Tongue (tissue), 2 donors: ENCODE results near the gene CCL4L2. TPM values are rescaled to one million over a fixed set of nuclear protein-coding genes. Genes with fewer than 3 reads are reported as not detected.
"Not testable (repeated sequence)": the region's sequence is repeated elsewhere in the genome, so short reads cannot be mapped to it uniquely, and the experiment has no call there.

Experiments
- DNase-seq: peaks from one replicate; pipeline ENCODE4 v3.0.0-alpha.2; 2015
- total RNA-seq: library from RNA; depleted of rRNA; stranded (reverse); fragments of >200 nt; gene quantifications from one replicate; pipeline ENCODE4 v1.2.3, GENCODE V29; 2014

CCL4L2 gene
- total RNA-seq, 1 donor from 2014 or later, result 3.7 TPM

DNA sequence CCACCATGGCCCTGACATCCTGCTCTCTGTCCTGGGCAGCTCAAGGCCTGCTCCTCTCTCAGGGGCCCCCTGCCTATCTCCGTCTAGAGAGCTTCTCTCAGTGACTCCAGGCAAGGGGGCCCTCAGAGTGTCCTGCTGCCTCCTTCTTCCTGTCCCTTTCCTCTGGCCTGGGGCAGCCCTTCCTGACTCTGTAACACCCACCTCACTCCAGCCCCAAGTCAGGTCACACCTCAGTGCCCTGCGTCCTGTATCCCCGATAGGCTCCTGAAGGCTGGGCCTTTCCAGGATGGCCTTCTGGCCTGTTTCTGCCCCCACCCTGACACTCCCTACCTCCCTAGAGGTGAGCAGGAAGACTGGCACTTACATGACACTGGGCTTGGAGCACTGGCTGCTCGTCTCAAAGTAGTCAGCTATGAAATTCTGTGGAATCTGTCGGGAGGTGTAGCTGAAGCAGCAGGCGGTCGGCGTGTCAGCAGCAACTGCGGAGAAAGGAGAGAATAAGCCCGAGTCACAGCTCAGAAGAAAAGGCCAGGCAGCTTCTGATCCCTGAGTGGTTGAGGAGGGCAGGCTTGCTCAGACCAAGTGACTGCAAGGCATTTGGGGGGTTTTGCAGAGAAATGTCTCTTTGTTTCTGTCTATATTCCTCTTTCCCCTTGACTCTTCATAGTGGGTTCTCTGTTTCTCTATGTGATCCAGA, 15.3 kb upstream of the CCL4L2 start:
- DNase-seq, result no peak

DNA sequence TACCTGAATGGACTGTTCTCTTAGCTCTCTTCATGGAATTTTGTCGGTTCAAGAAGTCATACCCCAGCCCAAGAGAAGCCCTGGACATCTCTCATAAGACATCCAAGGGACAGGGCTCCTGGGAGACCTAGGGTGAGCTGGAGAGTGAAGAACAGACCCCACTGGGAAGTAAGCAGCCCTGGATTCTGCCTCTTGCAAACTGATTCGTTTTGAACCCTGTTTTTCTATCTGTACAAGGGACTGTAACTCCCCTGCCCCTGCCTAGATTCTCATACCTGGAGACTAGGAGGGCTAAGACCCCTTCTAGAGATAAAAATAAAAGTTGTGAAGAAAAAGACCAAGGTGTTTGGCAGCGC, 14.8 kb upstream of the CCL4L2 start:
- DNase-seq, result no peak

DNA sequence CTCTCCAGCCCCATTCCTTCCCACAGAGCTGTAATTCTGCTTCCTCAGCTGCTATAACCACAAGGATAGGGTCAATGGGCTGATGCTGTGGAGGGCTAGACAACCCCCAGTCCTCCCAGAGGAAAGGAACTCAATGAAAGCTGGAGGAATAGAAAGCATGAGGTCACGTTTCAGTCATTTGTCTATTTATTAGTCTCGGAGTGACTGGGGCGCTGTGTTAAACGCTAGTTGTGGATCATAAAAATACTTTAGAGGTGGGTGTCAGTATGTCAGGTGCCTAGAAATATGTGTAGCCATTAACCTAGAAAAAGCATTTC, 13.5 kb upstream of the CCL4L2 start:
- DNase-seq, result no peak

DNA sequence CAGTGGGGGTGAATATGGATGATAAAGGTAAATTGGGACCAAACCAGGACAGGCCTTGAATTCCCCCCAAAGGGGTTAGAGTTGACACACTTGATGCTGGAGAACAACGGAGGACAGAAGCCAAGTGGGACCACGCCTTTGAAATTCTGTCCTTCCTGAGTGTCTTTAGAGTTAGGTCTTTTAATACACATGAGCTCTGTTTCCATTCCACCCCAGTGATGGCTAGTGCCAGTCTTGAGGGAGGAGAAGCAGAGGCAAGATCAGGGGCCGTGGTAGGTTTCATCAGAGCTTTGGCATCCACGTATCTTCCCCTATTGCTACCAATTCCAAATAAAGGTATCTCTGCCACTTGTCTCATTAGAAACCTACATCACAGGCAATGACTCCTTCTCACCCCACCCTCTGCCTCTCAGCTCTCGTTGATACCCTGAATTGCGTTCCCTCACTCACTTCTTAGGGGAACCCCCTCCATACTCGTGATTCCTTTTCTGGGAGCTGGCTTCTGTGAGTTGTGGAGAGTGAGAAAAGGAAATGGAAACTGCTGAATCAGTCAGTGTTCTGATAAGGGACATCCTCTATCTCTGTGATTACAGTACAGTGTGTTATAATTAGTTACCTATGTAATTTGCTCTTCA, 11.9 kb upstream of the CCL4L2 start:
- DNase-seq, result no peak

DNA sequence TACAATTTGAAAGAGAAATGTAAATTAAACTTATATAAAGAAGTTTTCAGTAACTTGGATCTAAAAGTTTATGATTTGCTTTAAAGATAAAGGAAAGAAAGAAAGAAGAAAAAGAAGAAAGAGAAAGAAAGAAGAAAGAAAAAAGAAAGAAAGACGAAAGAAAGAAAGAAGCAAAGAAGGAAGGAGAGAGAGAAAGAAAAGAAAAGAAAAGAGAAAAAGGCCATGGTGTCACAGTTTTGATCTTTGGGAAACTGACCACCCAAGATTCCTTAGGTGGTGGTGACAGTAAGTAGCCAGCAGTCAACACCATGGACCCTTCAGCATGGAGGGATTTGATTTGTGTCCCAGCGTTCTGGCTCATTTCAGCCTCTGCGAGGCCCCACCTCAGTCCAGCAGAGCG, 9.8 kb upstream of the CCL4L2 start:
- DNase-seq, result not testable (repeated sequence)

DNA sequence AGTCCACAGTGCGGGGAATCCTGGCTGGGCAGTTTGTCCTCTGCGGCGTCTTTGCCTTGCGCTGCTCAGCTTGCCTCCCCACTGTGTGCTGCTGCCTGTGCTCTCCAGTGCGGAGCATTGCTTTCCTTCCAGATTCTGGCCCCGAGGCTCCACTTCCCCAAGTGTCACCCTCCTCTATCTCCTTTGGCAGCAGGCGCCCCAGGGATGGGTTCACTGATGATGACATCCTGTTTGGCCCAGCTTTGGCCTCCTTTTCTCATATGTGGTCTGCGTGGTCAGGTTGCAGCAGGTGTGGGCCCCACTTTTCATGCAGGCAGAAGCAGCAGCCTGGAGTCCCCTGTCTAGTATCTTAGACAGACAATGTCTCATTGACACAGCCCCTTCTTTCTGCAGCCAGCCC, 9.4 kb upstream of the CCL4L2 start:
- not testable (repeated sequence) for DNase-seq

DNA sequence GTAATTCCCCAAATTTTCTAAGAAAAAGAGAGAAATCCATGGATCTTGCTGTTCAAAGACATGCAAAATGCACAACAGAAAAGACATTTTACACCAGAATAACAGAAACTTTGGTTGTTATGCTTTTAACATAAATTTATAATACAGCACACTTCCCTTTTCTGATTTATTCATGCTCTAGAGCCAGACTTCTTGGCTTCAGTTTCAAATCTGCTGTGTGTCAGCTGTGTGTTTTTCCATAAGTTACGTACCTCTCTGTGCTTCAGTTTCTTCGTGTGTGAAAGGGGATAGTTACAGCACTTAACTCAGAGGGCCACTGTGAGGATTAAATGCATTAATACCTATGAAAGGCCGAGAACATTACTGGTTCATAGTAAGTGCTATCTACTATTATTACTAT, 7.5 kb upstream of the CCL4L2 start:
- DNase-seq, result no peak

DNA sequence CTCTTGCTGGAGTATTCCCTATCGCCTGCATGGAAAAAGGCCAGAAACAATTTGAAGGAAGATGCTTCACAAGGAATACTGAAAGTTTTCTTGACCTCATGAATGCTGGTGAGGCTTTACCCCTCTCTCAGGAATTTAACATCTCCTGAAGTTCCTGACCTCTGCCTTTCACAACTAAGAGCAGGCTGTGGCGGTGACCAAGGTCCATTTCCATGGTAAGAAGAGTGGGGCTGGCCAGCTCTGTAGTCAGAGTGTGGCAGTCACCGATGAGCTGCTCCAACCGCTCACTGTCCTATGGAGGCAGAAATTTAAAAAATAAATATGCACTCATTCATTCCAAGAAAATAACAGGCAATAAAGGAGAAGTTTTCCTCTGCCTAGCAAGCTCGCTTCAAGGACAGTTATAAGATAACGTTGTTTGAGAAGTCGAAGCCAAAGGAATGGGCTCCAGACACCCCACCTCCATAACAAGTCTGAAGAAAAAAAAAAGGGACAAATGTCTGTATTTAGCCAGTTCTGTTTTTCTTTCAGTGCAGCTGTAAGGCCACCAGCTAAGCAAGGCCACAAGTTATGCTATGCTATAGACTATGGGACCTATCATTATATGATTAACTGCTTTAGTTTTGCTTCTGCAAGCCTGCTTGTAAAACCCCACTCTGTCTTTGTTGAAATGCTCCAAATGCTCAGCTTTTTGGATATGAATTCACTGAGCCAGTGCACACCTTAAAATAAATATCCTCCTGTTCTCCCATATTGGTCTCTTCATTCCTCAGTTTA, 6.0 kb upstream of the CCL4L2 start:
- DNase-seq, result no peak

DNA sequence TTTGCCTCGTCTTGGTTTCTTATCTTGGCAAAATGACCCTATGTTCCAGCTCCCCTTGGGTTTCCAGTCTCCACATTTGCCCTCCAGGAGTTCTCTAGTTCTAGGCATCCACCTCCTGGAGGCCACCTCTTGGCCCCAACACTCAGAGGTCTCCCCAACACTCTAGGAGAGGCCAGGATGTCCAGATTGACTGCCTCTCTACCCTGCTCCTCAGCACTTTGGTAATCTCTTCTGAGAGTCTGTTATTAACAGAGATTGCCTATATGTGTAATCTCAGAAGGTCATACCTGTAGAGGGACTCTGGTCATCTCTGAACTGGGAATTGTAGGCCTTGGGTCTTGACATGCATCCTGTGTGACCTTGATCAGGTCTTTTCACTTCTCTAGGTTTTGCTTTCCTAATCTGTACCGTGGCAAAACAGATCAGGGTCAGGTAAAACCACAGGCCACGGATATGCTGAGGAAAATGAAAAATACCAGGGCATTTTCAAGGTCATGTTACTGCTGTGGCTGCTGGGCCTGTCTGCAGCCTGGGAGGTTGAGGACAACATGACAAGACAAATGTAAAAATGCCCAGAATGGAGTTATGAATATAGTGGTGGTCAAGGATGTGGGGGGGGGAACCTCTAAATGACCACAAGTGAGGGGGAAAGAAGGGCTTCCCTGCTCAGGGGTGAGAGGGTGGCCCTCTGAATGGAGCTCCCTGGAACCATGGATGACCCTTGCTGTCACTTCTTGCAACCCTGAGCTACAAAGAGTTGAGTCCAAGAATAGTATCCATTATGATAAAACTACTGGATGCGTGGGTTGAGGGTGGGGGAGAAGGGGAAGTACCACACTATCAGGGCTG, 5.0 kb upstream of the CCL4L2 start:
- DNase-seq, result no peak

DNA sequence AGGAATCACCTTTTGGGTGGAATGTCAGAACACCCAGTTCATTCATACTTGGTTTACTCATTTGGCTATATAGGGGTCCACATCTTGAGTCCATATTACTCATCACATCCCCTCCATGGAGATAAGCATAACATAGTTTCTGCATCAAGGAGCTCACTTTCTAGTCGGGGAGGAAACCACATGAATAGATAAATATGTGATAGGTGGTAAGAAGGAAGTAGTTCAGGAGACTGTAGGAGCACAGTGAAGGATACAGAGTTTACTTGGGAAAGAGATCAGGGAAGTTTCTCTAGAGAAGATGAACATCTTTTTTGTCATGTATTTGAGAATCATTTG, 4.4 kb upstream of the CCL4L2 start:
- DNase-seq, result not testable (repeated sequence)

DNA sequence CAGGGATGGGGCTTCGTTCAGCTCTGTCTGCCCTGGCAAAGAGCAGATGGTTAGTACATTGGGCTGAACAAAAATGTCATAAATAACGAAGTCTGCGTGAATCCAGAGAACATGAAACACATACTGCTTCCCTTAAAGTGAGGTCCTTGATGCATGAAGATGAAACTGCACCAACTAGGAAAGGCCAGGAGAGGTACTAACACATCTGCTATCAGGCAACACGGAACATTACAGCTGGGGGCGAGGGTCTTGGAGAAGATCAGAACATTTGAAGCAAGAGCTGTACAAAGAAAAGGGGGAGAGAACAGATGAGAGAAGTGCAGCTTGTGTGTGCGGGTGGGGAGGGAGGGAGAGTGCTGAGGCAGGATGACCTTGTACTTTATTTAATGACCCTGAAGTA, 3.5 kb upstream of the CCL4L2 start:
- not testable (repeated sequence) for DNase-seq

DNA sequence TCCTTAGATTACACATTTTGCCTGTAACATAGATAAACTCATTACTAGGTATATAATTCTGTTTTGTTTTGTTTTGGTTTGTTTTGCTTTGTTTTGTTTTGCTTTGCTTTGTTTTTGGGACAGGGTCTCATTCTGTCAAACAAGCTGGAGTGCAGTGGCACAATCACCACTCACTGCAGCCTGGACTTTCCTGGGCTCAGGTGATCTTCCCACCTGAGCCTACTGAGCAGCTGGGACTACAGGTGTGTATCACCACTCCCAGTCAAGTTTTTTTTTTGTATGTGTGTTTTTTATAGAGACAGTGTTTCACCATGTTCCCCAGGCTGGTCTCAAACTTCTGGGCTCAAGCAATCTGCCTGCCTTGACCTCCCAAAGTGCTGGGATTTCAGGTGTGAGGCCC, 1.3 kb upstream of the CCL4L2 start:
- no peak for DNase-seq

DNA sequence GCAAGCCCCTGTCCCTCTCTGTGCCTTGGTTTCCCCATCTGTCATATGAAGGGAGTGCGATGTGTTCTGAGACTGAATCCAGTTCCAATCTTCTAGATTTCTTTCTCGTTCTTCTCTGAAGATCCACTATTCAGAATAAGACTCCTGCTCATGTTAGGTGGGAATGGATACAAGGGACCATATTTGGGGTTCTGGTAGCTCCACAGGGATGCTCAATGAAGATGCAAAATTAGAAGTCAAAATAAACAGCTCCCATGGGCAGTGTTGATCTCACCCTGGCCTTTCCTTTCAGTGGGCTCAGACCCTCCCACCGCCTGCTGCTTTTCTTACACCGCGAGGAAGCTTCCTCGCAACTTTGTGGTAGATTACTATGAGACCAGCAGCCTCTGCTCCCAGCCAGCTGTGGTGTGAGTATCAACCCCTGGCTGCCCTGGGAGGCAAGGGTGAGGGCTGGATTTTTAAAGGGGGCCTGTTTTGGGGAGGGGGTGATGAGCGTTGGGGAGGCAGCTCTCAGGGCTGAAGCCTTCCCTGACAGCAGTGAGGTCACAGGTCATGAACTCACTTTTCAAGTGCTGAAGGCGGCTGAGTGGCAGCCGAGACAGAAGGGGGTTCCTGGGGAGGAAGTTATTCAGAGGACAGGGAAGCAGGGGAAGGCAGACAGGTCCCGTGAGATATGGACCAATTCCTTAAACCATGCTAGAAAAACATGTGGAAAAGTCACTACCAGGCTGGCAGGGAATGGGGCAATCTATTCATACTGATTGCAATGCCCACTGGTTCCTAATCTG, 815 bp downstream of the CCL4L2 start:
- DNase-seq, result not testable (repeated sequence)

DNA sequence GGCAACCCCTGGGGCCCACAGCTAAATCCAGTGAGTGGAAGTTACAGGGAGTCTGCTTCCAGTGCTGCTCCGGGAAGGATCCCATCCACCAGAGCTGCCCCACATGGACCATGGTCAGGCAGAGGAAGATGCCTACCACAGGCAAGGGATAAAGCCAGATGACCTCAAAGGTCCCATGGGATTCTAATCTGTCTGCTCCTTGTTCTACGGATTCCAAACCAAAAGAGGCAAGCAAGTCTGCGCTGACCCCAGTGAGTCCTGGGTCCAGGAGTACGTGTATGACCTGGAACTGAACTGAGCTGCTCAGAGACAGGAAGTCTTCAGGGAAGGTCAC, 1.4 kb downstream of the CCL4L2 start:
- DNase-seq, result no peak

DNA sequence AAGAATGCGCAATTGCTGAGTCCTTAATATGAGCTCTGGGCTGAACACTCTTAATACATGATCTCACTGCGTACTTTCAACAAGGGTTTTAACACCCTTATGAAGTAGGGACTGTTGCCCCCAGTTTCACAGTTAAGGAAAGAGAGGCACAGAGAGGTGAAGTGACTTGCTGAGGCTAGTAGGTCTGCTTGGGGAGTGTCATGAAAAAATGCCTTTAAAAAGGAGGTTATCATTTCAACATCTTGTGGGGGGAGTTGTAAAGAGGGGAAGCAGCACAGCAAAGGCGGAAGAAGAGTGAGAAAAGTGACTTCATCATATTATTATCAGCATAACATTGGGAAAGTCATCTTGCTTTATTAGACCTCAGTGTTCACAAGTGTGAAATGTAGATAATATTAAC, 2.1 kb downstream of the CCL4L2 start:
- DNase-seq, result no peak

DNA sequence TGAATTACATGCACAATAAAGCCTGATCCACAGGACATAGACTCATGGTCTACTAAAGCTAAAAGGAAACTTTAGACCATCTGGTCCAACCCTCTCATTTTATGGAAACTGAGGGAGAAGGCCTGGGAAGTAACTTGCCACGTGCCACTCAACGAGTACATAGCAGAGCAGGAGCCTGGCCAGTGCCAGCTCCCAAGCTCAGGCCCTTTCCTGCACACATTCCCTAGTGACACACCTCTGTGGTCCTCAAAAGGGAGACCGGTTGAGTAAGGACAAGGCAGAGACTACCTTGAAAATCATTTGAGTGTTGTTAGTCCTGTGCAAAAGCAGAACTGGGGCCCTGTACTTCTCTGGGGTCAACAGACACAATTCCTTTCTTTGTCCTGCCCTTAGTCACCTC, 2.8 kb downstream of the CCL4L2 start:
- DNase-seq, result no peak

DNA sequence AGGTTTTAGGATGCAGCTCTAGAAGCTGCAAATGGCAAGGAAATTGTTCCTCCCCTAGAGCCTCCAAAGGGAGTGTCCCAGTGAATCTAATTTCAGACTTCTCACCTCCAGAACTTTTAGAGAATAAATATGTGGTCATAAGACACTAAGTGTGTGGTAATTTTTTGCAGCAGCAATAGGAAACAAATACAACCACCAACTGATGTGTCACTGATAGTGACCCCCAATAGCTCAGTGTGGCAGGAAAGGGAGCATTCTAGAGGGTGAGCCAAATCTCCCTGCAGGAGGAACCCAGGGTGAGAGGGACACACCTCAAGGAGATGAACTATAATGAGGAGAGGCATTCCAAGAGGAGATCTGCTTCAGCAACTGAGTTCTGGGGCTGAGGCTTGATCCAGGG, 4.1 kb downstream of the CCL4L2 start:
- DNase-seq, result no peak

DNA sequence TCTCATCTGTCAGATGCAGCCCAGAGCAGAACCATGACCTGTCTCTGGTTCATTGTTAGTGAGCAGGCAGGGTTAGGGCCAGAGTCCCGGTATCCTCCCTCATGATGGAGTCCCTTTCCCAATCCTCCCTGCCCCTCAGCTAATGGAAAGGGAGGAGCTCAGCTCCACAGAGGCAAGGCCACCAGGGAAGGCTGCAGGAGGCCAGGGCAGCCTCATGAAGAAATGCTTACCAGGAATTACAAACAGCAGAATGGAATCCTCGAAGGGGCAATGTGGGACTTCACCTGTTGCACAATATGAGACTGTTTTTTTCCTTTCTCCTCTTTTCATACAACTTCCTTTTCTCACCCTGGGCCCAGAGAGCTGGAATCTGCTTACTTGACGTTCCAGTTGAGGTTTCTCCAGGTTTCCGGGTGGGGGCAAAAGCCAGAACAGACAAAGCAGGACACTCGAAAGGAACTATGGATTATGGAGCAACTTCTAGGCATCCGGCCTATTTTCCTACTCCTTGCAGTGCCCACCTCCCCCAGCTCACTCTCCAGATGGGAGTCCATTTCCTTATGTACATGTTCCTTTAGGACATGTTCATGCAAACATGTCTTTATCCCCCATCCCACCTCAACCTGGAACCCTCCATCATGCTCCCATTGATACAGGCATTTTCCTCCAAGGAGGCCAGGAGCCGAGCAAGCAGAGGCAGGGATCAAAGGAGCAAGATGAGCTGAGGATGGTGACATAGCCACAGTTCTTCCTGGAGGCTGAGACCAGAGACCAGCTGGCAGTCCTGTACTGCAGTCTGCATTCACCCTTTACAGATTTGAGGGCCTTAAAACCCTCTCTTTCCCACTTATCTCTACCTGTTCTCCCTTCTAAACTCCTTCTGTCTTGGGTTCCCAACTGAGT, 4.8 kb downstream of the CCL4L2 start:
- DNase-seq, result not testable (repeated sequence)

DNA sequence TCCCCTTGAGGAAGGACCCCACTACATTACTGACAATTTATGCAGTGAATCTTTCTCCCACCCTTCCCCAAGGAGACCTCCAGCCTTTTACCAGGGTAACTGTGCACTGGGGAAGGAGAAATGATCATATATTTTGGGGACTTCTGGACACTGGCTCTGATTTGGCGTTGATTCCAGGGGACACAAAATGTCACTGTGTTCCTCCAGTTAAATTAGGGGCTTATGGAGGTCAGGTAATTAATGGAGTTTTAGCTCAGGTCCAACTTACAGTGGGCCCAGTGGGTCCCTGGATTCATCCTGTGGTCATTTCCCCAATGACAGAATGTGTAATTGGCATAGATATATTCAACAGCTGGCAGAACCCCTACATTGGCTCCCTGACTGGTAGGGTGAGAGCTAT, 8.7 kb downstream of the CCL4L2 start:
- not testable (repeated sequence) for DNase-seq

DNA sequence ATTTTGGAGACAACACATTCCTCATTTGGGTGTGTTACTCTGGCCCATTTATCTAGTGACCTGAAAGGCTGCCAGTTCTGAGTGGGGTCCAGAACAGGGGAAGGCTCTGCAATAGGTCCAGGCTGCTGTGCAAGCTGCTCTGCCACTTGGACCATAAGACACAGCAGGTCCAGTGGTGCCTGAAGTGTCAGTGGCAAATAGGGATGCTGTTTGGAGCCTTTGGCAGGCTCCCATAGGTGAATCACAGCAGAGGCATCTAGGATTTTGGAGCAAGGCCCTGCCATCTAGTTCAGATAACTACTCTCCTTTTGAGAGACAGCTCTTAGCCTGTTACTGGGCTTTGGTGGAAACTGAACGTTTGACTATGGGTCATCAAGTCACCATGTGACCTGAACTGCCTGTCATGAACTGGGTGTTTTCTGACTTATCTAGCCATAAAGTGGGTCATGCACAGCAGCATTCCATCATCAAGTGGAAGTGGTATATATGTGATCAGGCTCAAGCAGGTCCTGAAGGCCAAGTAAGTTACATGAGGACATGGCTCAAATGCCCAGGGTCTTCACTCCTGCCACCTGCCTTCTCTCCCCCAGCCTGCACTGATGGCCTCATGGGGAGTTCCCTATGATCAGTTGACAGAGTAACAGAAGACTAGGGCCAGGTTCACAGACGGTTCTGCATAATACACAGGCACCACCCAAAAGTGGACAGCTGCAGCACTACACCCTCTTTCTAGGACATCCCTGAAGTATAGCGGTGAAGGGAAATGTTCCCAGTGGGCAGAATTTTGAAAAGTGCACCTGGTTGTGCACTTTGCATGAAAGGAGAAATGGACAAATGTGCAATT, 10.1 kb downstream of the CCL4L2 start:
- not testable (repeated sequence) for DNase-seq
